AG04450 (cell line): ENCODE data around the gene KANSL1. TPM values are rescaled to one million over a fixed set of nuclear protein-coding genes. Genes with fewer than 3 reads are reported as not detected.

Experiments used
- CTCF ChIA-PET: fragments of 300-600, 350-600 bp; formaldehyde crosslinking; extraction: SDS; loops from one replicate; lab custom pipeline; 2022; ENCODE audit warnings: antibody characterized with exemption, inconsistent platforms; lab: Charles Lee
- POLR2A ChIA-PET: fragments of 350-600 bp; formaldehyde crosslinking; extraction: SDS; loops from one replicate; lab custom pipeline; 2021; ENCODE audit warnings: antibody characterized with exemption, inconsistent platforms; lab: Yijun Ruan, JAX
- DNase-seq: peaks from one replicate; pipeline ENCODE4 v3.0.0-alpha.2; 2011; ENCODE audit warnings: low read depth, low spot score
- H3K27ac ChIP-seq: one replicate; pipeline ENCODE4 v1.5.1; 2012; ENCODE audit warnings: low read depth, low read length, control low read depth
- H3K27me3 ChIP-seq: one replicate; pipeline ENCODE4 v1.6.0; 2012; ENCODE audit warnings: low read length; ENCODE audit not compliant: control insufficient read depth, insufficient read depth
- H3K4me3 ChIP-seq: 2 replicates; pipeline ENCODE4 v1.5.1; 2011; ENCODE audit warnings: mild to moderate bottlenecking, low read depth, low read length, control low read depth
- H3K9me3 ChIP-seq: 2 replicates; pipeline ENCODE4 v1.5.1; 2012; ENCODE audit warnings: low read length; ENCODE audit not compliant: control insufficient read depth, insufficient read depth
- CTCF ChIP-seq: IDR thresholded peaks from 2 replicates; pipeline ENCODE4 v1.5.1; 2011; ENCODE audit warnings: low read depth, low read length, control low read depth, inconsistent platforms
- polyA plus RNA-seq: library from polyadenylated mRNA; depleted of rRNA; stranded (reverse); fragments of >200 nt; gene quantifications from 2 replicates; pipeline ENCODE4 v1.2.3, GENCODE V29; 2011

The KANSL1 gene
- polyA plus RNA-seq, 1 experiment = 15.6 TPM

- no peaks in the 10 kb centered on the region for H3K27me3 ChIP-seq
- no peaks in the 10 kb centered on the region for H3K9me3 ChIP-seq
- ChIA-PET CTCF (interaction anchor here (1.1 kb wide), 1 partner anchor 163 kb away, joined by 4 read pairs; no protein-coding TSS in a partner anchor), POLR2A (interaction anchor here (0.5 kb wide), 1 partner anchor 12 kb away, joined by 3 read pairs; no protein-coding TSS in a partner anchor)
- no peak overlapping the region for H3K4me3 ChIP-seq
- no peak for TF ChIP-seq CTCF
- H3K27ac ChIP-seq = no peak overlapping the region
- DNase-seq = no peak
These were observed 143.6 kb downstream of the KANSL1 start for GRCh38 chr17:46049656-46050055.

- Histone ChIP-seq H3K27me3 (no peaks in the 10 kb centered on the region), H3K9me3 (no peaks in the 10 kb centered on the region), H3K4me3 (no peak overlapping the region), H3K27ac (no peak overlapping the region)
- POLR2A ChIA-PET = interaction anchor here (1.1 kb wide), 1 partner anchor 144 kb away, joined by 11 read pairs; no protein-coding TSS in a partner anchor
- no peak for TF ChIP-seq CTCF
- CTCF ChIA-PET = interaction anchor here (1.6 kb wide), 1 partner anchor 10 kb away, joined by 3 read pairs; no protein-coding TSS in a partner anchor
- no peak for DNase-seq
These were observed 145.4 kb downstream of the KANSL1 start for GRCh38 chr17:46047856-46048255.

- ChIA-PET POLR2A (interaction anchor here (1.1 kb wide), 1 partner anchor 145 kb away, joined by 11 read pairs; no protein-coding TSS in a partner anchor), CTCF (interaction anchor here (0.6 to 1.6 kb wide), 2 partner anchors 10 to 63 kb away, joined by 3 read pairs; no protein-coding TSS in a partner anchor)
- no peak for TF ChIP-seq CTCF
- Histone ChIP-seq H3K4me3 (no peak overlapping the region), H3K27ac (no peak overlapping the region), H3K9me3 (no peaks in the 10 kb centered on the region), H3K27me3 (no peaks in the 10 kb centered on the region)
- no peak for DNase-seq
These were observed 145.8 kb downstream of the KANSL1 start for GRCh38 chr17:46047398-46047797.

- no peak overlapping the region for H3K27ac ChIP-seq
- no peak for DNase-seq
- ChIA-PET POLR2A (interaction anchor here (0.6 to 1.1 kb wide), 2 partner anchors 26 to 145 kb away, joined by 3 to 11 read pairs; no protein-coding TSS in a partner anchor), CTCF (interaction anchor here (0.6 to 1.6 kb wide), 2 partner anchors 11 to 63 kb away, joined by 3 read pairs; no protein-coding TSS in a partner anchor)
- H3K9me3 ChIP-seq = no peaks in the 10 kb centered on the region
- TF ChIP-seq CTCF = no peak
- H3K27me3 ChIP-seq = no peaks in the 10 kb centered on the region
- H3K4me3 ChIP-seq = no peak overlapping the region
These were observed 146.3 kb downstream of the KANSL1 start for GRCh38 chr17:46046957-46047356.

- no peaks in the 10 kb centered on the region for H3K9me3 ChIP-seq
- no peak for DNase-seq
- POLR2A ChIA-PET = no interaction called here
- no peak for TF ChIP-seq CTCF
- no peaks in the 10 kb centered on the region for H3K27me3 ChIP-seq
- H3K27ac ChIP-seq = no peak overlapping the region
- no peak overlapping the region for H3K4me3 ChIP-seq
- CTCF ChIA-PET = interaction anchor here (0.6 to 9.5 kb wide), 6 partner anchors 41 to 167 kb away, joined by 5 to 127 read pairs (median 8); partner anchors contain the start of gene KANSL1
These were observed 147.6 kb downstream of the KANSL1 start for GRCh38 chr17:46045639-46046038.
